ENCODE results near the gene USP36.

DNA sequence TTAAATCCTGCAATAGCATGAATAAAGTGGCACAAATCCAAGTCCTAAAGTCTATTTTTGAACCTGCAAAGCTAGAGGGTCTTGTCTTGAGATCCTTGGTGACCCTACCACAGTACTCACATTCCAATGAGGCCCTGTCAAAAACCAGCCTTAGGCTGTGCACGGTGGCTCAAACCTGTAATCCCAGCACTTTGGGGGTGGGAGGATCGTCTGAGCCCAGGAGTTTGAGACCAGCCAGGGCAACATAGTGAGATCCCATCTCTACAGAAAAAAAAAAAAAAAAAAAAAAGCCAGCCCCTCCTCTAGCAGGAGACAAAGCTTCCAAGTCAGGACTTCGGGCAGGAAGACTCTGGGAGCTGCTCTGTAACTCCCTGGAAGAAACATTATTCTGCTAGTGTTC lies 74.8 kb downstream of the USP36 start:
- TF ChIP-seq POLR2A (IDR thresholded peaks at IDR 0.05), result no peak
- TF ChIP-seq, protein P1, sequence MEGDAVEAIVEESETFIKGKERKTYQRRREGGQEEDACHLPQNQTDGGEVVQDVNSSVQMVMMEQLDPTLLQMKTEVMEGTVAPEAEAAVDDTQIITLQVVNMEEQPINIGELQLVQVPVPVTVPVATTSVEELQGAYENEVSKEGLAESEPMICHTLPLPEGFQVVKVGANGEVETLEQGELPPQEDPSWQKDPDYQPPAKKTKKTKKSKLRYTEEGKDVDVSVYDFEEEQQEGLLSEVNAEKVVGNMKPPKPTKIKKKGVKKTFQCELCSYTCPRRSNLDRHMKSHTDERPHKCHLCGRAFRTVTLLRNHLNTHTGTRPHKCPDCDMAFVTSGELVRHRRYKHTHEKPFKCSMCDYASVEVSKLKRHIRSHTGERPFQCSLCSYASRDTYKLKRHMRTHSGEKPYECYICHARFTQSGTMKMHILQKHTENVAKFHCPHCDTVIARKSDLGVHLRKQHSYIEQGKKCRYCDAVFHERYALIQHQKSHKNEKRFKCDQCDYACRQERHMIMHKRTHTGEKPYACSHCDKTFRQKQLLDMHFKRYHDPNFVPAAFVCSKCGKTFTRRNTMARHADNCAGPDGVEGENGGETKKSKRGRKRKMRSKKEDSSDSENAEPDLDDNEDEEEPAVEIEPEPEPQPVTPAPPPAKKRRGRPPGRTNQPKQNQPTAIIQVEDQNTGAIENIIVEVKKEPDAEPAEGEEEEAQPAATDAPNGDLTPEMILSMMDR (IDR thresholded peaks at IDR 0.05), result no peak
